Measurements from ENCODE around the gene PTPRR.

- TF ChIP-seq CTCF (conservative IDR thresholded peaks at IDR 0.05; ENCODE audit: low read length) (no peak), EZH2phosphoT487 (IDR thresholded peaks at IDR 0.05; ENCODE audit: borderline replicate concordance, low read depth, low read length) (no peak)
These were observed 39.9 kb upstream of the PTPRR start for GRCh38 chr12:70960484-70960883.
